GM12892 (cell line): ENCODE data around the gene GFPT2.

Source experiments
- POLR2A ChIP-seq: IDR thresholded peaks from 2 replicates; pipeline ENCODE4 v1.6.1; 2011; ENCODE audit warnings: low read depth, low read length, control low read depth
- POLR2AphosphoS5 ChIP-seq: IDR thresholded peaks from 2 replicates; pipeline ENCODE4 v1.6.1; 2011; ENCODE audit warnings: low read depth, low read length, control low read depth
- TAF1 ChIP-seq: IDR thresholded peaks from 2 replicates; pipeline ENCODE4 v1.6.1; 2011; ENCODE audit warnings: low read depth, mild to moderate bottlenecking, control low read depth, low read length, borderline replicate concordance

DNA sequence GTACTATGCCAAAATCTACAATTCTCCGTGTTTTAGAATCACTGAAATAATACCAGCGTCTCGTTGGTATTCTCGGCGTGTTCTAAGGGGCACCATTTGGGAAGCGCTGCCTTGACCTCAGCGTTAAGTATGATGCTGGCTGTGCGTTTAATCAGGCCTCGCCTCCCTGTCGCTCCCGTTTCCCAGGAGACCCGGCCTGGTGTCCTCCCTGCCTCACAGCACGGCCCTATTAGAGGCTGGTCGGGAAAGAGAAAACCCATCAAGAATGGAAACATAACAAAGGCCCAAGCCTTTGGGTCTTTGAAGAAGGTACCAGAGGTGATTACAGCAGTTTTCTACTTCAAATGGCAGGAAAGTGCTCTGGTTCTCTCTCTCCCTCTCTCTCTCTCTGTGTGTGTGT, 30.0 kb downstream of the GFPT2 start:
- TF ChIP-seq POLR2A (no peak), POLR2AphosphoS5 (no peak), TAF1 (no peak)
